Ammon's horn (tissue), 1 donor: ENCODE results near the gene PPT2.

Experiments used
- DNase-seq: peaks from one replicate; pipeline ENCODE4 v3.0.0-alpha.2; 2016; ENCODE audit warnings: low spot score

The PPT2 gene

GRCh38 chr6:32151863-32152768 is 1.8 kb upstream of the PPT2 start, which contains the start of gene PRRT1:
PRRT1 (minus strand) TSS chr6:32151939; CDS start chr6:32151827, 112 bp downstream.
- peak; percentile 52 for DNase-seq

GRCh38 chr6:32152769-32153563 is 975 bp upstream of the PPT2 start:
- DNase-seq = no peak

GRCh38 chr6:32154514-32155161 is 697 bp downstream of the PPT2 start:
- DNase-seq = peak; percentile 70

GRCh38 chr6:32156891-32157290 is 3.0 kb downstream of the PPT2 start:
- no peak for DNase-seq

- no peak for DNase-seq
Observed at GRCh38 chr6:32158052-32158451, 4.1 kb downstream of the PPT2 start.

- peak; percentile 58 for DNase-seq
Observed at GRCh38 chr6:32163559-32164258, 9.8 kb downstream of the PPT2 start.

- no peak for DNase-seq
Observed at GRCh38 chr6:32164295-32164694, 10.4 kb downstream of the PPT2 start, which contains the start of gene EGFL8. EGFL8 (plus strand) TSS chr6:32164595; CDS start chr6:32166166, 1,571 bp downstream.

- DNase-seq = no peak
Observed at GRCh38 chr6:32166411-32167061, 12.6 kb downstream of the PPT2 start.

GRCh38 chr6:32167154-32167760 is 13.3 kb downstream of the PPT2 start:
- DNase-seq = no peak

- no peak for DNase-seq
Observed at GRCh38 chr6:32167761-32168262, 13.9 kb downstream of the PPT2 start.

GRCh38 chr6:32168350-32168749 is 14.4 kb downstream of the PPT2 start:
- no peak for DNase-seq

- no peak for DNase-seq
Observed at GRCh38 chr6:32168807-32169591, 15.1 kb downstream of the PPT2 start.

GRCh38 chr6:32170294-32170693 is 16.4 kb downstream of the PPT2 start:
- no peak for DNase-seq

- no peak for DNase-seq
Observed at GRCh38 chr6:32171234-32171633, 17.3 kb downstream of the PPT2 start.

GRCh38 chr6:32173051-32173727 is 19.2 kb downstream of the PPT2 start:
- DNase-seq = no peak

- DNase-seq = no peak
Observed at GRCh38 chr6:32174416-32174815, 20.5 kb downstream of the PPT2 start.

- no peak for DNase-seq
Observed at GRCh38 chr6:32175322-32175710, 21.4 kb downstream of the PPT2 start.

- DNase-seq = peak; percentile 99
Observed at GRCh38 chr6:32175711-32176475, 22.0 kb downstream of the PPT2 start, which contains the start of gene AGPAT1. AGPAT1 (minus strand) TSS chr6:32176084; CDS start chr6:32171496, 4,588 bp downstream.
